GM19035 (cell line): ENCODE measurements around the gene NUB1.

Experiments
- ATAC-seq: cut with Tn5 transposase; IDR thresholded peaks from one replicate; pipeline ENCODE4 v1.9.1; 2021; ENCODE audit not compliant: unreplicated experiment

NUB1 gene

GRCh38 chr7:151388007-151388297 lies 46.3 kb downstream of the NUB1 start:
- no peak for ATAC-seq

DNA sequence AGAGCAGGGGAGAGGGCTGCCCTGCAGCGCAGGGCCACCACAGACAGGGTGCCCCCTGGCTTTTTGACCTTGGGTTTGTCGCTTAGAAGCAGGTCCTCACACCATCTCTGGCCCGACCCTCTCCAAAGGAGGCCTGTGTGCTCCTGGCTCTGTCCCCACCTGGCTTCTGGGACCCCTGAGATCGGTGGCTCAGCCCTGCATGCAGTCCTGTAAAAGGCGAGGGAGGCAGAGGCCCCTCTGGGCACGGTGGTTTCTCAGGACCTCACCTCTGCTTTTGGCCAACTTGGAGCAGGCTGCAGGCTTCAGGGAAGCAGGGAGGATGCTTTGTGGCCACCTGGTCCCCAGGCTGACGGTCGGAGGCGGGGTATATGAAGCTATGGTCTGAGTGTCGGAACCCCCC lies 46.8 kb downstream of the NUB1 start:
- no peak for ATAC-seq

DNA sequence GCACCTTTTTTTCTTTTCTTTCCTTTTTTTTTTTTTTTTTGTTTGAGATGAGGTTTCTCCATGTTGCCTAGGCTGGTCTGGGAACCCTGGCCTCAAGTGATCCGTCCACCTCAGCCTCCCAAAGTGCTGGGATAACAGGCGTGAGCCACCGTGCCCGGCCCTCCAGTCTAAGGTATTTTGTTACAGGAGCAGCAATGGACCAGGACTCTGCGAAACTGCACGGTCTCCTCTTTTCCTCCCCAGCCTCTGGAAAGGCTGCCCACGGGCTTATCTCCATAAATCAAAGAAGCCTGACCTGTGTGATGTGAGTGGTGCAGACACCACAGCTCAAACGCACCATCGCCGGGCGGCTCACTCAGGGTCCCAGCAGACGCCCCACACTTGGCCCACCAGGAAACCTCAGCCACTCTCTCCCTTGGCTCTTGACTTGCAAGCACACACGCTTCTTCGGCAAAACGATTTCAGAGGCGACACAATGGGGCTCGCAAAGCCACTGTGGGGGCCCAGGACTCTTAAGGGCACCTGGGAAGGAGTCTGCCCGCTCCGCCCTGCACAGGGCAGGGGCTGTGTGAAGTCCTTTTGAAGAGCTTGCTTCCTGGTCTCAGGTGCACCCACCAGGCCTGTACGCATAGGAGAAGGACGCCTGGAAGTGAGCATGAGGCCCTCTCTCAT lies 47.6 kb downstream of the NUB1 start:
- ATAC-seq: no peak

DNA sequence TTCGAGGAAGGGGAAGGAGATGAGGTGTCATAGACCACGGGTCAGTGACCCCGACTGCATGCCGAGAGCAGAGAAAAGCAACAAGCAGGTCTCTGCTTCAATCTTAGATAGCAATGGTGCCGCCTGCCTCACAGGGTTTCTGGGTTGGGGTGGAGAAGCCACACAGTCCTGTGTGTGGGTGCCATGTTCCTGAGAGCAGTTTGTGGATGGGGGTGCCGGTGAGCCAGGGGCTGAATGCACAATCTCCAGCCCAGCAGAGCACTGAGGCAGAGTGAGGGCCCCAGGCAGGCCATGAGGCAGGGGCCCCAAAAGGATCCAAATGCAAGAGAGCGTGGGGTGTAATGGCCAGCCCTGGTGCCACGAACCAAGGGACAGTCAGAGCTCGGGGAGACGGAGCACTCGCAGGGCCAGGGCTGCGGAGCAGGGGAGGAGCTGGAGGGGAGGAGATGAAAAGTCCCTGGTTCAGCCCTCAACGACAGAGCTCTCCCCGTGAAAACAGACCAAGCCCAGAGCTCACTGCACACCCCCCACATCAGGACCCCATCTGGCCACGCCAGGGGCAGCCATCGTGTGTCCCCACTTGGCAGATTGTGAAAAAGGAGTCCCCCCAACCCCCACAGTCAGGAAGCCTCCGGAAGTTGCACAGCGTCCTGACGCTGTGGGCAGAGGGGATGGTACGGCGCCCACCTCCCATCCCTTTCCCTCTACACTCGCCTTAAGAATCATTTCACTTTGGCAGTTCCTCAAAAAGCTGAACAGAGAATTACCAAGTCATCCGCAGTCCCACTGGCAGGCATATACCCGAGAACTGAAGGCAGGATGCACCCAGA lies 48.4 kb downstream of the NUB1 start:
- ATAC-seq: no peak

- ATAC-seq: no peak
Observed at GRCh38 chr7:151390598-151391357, 49.2 kb downstream of the NUB1 start.

DNA sequence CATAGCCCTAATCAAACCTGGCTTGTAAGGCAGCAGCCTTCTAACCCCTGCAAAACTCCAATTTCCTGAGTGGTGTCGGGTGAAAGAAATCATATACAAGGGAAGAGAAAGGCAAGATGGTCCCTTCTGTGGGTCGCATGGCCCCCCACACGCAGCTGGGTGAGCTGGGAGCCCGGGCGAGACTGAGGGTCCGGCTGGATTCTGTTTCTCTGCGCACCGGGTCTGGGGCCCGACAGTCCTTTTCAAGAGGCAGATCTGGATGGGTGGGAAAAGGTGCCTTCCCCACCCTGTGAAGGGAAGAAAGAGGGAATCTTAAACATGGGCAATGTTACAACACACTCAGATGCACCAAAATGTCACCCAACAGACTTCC lies 49.7 kb downstream of the NUB1 start:
- ATAC-seq: no peak

DNA sequence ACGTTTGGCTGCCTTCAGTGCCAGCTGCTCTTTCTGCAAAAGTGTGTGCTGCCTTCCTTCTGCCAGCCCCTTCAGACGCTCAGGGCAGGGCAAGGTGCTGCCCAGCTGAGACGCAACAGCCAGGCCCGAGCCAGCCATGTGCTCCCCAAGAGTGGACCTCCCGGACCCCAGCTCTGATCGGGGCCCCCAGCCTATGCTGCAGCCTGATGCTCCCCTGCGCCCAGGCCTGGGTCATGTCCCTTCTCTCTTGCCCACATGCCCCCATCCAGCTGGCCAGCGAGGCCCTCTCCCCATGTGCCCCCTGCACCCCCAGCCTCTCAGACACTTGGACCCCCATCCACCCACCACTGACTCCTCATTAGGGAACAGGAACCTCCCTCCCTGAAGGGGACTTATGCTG lies 50.4 kb downstream of the NUB1 start:
- no peak for ATAC-seq

DNA sequence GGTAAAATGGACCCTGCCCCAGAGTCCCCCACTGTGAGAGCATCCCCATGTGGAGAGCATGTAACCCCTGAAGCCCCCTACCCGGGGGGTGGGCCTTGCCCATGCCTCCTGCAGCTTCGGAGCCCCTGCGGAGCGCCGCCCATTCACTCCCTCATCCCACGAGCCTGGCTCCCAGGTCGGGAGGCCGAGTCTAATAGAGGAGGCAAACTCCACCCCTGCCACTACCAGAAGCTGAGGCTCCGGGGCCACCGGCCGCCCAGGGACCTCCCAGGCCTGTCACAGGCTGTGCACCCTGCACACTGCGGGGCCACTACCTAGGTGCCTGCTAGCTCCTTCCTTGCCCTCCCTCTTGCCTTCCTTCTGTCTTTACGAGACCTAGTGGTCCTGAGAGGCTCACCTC lies 50.8 kb downstream of the NUB1 start:
- ATAC-seq: no peak

DNA sequence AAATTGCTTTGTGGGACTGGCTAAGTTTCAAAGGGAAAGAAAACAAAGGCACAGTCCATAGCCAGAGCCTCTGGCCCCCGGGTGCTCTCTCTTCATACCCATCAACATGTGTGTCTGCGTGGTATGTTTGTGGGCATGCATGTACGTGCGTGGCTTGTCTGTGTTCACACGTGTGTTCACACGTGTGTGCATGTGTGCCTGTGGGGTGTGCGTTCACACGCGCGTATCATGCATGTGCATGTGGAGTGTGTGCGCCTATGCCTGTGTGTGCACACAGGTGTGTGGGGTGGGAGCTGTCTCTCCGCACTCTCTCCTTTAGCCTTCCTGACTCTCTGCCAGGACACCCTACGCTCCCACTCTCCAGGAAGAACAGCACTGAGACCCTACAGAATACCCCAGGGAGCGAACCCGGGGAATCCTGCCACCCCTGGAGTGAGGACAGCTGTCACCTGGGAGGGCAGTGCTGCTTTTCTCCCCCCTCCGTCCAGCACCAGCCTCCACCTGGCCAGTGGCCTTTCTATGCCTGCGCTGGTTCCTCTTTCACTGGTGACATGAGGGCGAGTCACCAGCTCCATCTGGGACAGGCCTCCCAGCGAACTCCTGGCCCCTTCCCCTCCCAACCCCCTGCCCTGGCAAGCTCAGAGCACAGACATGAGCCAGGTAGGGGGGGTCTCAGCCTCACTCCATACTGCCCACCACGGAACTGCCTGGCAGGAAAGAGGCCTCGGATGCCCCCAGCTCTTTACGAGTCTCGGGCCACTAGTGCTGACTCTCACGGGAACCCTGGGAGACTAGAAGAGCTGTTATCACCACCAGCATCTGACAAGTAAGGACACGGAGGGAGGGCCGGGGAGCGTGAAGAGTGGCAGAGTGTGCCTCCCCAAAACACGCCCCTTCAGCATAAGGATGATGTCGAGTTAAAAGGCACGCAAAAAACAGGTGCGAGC lies 51.7 kb downstream of the NUB1 start:
- no peak for ATAC-seq

DNA sequence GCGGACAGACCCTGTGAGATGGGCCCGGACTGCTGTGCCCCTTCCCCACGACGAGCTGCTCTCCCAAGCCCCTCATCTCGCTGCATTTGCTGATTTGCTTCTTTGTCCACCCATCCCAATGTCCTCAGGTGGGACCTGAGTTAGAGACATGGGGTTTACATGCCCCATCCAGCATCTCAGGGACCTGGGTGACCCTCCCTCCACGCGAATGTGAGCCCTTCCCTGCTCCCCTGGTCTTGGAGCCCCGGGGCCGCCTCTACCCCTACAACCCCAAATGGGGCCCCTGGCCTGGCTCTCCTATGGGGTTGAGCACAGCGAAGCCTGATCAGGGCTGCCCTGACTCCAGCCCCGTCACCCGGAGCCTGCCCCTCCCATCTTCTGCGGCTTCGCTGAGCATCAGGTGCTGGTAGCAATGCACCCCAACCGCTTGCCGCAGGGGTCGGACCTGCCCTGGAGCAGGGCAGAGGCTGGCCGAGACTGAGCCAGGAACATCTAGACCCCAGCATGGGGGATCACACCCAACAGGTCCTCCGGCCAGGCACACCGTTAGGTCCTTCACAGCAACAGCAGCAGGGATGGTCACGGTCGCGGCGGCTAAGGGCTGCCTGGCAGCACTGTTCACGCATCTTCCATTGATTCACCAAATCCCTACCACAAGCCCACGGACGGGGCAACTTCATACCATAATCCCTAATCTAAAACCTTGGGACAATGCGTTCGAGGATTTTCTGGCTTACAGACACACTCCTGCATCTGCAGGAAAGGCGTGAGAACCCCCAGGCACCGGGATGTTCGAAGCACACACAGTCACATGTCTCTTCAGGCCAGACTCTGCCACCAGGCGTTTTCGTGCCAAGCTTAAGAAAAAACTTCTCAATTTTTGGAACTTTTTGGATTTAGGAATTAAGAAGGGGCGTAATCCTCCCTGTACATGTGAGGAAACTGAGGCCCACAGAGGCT lies 52.7 kb downstream of the NUB1 start:
- no peak for ATAC-seq

DNA sequence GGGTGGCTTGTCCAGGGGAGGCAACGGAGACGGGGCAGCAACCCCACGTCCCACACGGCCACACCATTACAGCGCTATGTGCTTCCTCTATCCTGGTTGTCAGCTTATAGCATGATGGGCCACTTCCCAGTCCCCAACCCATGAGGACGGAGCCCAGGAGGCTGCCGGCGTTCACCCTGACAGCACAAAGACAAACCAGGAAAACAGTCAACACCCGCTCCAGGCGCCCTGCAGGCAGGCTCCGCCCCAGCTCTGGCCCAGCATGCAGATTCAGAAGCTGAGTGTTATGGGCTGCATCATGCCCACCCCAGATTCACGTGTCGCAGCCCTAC lies 53.4 kb downstream of the NUB1 start:
- ATAC-seq: no peak

DNA sequence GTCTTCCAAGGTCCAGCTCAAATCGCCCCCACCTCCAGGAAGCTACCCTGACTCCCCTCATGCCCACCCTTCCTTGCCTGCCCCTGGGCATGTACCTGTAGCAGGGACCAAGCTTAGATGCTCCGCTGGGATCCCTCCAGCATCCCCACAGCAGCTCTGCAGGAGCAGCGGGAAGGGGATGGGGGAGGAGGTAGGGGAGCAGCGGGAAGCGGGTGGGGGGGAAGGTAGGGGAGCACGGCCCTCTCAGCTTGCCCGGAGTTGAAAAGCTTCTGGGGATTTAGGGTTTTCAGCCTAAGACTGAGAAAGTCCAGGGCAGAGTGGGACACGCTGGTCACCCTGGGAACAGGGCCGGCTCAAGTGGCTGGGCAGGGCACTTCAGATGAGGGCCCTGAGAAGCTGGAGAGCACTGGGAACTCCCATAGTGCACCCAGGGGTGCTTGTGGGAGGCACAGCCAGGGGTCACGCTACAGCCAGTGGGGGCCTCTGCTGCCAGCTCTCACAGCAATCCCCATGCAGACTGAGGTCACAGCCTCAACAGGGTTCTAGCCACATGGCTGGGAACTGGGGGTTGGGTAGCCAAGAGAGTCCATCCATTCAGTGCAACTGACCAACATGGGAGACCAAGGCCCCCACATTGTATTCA lies 54.8 kb downstream of the NUB1 start:
- no peak for ATAC-seq

DNA sequence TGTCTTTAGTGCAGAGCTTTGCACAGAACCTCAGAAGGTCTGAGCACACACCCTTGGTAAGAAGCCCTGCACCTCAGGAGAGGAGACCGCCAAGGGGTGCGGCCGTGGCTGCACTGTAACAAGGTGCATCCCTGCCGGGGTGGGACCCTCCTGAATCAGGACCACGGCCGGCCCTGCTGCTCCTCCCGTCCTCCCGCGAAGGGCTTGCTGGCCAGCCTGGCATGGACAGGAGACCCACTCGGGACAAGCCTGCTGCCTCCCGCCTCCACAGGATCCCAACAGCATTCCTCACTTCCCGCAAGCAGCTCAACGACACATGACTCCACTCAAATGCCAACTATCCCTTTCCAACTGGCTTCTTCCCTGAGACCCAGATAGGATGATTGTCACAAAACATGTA lies 55.4 kb downstream of the NUB1 start:
- no peak for ATAC-seq

GRCh38 chr7:151398446-151399304 lies 57.1 kb downstream of the NUB1 start:
- no peak for ATAC-seq

DNA sequence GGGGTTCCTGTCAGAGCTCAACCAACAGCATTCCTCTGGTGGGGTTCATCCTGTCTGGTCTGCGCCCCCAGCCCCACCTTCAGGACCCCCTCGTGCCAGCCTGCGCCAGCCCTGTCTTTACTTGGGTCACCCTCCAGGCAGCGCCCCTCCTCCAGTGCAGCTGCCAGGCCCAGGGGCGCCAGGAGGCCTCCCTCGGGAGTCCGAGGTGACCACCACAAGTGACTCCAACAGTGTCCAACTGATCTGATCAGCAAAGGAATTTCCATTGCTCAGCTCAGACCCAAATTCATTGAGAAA lies 57.6 kb downstream of the NUB1 start:
- ATAC-seq: no peak

DNA sequence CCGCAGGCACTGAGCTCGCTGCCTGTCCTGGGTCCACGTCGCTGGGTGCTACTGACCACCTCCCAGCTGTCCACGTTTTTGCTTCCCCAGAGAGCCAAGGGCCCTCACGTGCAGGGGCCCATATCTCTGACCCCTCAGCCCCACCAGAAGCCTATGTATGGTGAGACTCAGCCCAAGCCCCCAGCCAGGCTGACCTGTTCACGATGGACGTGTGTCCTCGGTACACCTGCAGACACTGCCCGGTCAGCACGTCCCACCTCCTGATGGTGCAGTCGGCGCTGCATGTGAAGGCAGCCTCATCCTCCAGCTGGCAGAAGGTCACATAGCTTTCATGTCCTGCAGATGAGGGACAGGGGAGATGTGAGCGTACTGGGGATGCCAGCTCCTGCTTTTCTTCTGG lies 58.3 kb downstream of the NUB1 start:
- ATAC-seq: no peak

- peak; percentile 78 for ATAC-seq
Observed at GRCh38 chr7:151400626-151401315, 59.2 kb downstream of the NUB1 start.
